Islet precursor cell (in vitro differentiated cells): Measurements from ENCODE around the gene ITGB8.

ENCODE experiments used
- DNase-seq: peaks from one replicate; pipeline ENCODE4 v3.0.0-alpha.2; 2018

The ITGB8 gene

GRCh38 chr7:20435305-20435704 lies 104.6 kb downstream of the ITGB8 start:
- DNase-seq = no peak

- no peak for DNase-seq
Observed at GRCh38 chr7:20438248-20438647, 107.5 kb downstream of the ITGB8 start.

GRCh38 chr7:20438694-20439376 lies 108.1 kb downstream of the ITGB8 start:
- DNase-seq = no peak

DNA sequence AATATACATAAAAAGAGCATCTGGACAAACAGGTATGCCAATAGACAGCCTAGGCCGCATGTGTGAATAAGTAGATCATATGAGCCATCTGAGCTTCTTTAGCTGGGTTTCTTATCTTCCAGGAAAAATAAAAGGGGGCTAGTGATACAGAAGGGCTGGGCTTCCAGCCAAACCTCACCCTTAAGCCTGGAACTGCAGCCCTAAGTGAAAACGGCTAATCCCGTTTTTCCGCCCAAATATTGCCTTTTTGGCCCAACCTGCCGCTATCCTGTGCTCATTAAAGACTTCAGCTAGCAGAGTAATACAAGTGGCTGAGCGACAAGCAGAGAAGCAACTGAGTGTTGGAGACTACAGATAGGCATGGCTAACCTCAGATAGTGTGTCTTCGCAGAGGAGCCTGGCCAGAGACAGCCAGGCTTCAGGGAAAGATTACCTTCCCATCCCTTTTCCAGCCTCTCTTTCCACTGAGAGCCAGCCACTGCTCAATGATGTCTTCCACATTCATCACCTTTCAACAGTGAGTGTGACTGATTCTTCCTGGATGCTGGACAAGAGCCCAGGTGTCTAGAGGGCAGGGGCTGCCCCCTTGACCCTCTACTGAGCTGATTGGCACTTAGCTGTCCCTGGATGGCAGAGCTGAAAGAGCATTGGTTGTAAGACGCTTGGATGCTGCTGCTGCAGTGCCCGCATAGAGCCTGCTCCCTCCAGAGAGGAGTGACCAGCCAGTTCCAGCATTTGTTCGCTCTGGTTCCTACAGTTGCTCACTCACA lies 108.9 kb downstream of the ITGB8 start:
- DNase-seq = no peak

GRCh38 chr7:20440472-20441105 lies 109.9 kb downstream of the ITGB8 start:
- DNase-seq = peak; percentile 65

- DNase-seq = no peak
Observed at GRCh38 chr7:20441346-20441745, 110.6 kb downstream of the ITGB8 start.

DNA sequence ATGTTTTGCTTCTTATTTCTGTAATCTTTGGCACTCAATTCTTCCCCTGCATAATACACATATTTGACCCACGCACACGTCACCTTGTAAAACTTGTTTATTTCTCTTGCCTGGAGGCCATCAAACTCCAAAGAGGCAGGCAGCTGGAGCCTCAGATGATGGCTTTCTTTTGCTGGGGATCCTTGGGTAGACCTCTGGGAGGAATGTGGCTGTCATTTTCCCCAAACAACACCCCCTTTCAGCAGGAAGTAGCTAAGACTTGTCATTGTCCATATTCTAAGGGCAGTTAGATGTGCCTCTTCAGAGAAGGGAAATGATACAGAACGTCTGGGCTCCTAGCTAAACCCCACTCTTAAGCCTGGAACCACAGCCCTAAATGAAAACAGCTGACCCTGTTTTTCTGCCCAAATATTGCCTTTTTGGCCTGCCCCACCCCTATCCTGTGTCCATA lies 111.3 kb downstream of the ITGB8 start:
- no peak for DNase-seq

DNA sequence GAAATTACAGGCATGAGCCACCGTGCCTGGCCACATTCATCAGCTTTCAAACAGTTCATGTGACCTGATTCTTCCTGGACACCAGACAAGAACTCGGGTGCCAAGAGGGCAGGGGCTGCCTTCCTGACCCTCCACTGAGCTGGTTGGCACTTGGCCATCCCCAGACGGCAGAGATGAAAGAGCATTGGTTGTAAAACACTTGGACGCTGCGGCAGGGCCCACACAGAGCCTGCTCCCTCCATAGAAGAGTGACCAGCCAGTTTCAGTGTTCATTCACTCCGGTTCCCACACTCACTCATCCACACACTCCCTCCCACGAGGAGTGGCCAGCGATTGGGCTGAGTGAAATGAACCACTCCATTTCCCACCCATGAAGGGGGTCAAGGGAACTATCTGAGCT lies 112.3 kb downstream of the ITGB8 start:
- no peak for DNase-seq

GRCh38 chr7:20444030-20444800 lies 113.5 kb downstream of the ITGB8 start:
- DNase-seq = no peak

DNA sequence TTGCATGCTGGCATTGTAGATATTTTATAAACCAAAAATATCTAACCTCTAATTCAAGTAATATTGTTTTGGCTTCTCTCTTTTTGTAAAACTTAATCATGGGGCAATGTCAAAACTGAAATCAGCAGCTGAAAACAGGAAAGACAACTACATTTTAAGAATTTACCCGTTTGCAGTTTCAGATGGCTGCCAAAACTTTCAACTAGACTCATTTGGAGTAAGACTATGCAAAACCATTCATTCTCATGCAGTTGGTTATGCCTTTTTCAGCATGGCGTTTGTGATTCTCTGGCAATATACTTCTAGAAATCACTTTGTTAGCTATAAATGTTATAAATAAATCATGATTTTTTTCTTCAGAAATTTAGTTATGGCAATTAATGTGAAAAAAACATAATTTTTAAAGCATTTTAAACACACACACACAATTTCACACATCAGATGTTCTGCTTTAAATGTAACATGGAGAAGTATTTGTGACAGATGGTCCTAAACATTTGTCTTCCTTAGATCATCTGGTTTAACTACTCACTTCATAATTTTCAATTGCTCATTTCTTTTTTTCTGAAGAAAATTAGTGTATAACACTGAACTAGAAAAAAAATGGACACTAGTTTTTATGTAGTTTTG lies 116.4 kb downstream of the ITGB8 start:
- DNase-seq = no peak

- DNase-seq = no peak
Observed at GRCh38 chr7:20449176-20449575, 118.5 kb downstream of the ITGB8 start.

- no peak for DNase-seq
Observed at GRCh38 chr7:20450536-20450935, 119.8 kb downstream of the ITGB8 start.

- no peak for DNase-seq
Observed at GRCh38 chr7:20454202-20454601, 123.5 kb downstream of the ITGB8 start.

- no peak for DNase-seq
Observed at GRCh38 chr7:20456701-20457100, 126.0 kb downstream of the ITGB8 start.

DNA sequence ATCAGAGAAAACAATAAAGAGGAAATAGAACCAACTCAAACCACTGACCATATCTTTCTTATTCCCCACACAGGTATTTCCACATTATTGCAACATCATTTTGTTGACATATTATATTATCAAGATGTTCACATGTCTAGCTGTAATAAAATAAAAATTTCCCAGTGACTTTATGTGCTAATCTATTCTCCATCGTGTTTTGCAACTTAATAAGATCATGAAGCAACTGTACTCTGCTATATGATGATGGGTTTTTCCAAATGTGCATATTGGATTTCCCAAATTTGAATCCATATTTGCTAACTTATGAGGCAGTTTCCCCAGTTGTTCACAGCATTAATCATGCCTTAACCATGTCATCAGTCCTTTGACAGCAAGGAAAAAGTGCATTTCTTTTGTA lies 127.8 kb downstream of the ITGB8 start:
- no peak for DNase-seq

DNA sequence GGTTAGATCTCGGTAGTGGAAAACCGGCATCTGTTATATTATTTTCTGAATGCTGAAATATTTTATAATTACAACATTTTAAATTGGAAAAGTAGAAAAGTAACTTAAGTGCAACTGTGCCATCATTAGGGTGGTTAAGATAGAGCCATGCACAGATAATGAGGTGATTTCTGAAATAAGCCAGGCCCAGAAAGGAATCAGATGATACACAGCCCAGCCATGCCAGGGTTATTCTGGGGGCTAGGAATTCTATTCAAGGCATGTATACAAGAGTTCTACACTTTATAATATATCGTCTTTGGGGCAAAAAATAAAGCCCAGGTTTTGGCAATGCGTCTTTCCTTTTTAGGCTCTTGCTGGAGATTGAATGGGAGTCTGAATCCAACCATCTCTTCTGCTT lies 128.7 kb downstream of the ITGB8 start:
- no peak for DNase-seq

- no peak for DNase-seq
Observed at GRCh38 chr7:20464891-20465290, 134.2 kb downstream of the ITGB8 start.
